H9 (cell line): Measurements from ENCODE around the gene TLL2. TPM values are rescaled to one million over a fixed set of nuclear protein-coding genes. Genes with fewer than 3 reads are reported as not detected.

ENCODE experiments used
- DNase-seq: peaks from one replicate; pipeline ENCODE4 v3.0.0-alpha.2; 2017
- H2AFZ ChIP-seq: one replicate; pipeline ENCODE4 v1.6.1; 2013; ENCODE audit warnings: mild to moderate bottlenecking, low read length, control low read depth, moderate library complexity
- H2AK5ac ChIP-seq: 2 replicates; pipeline ENCODE4 v1.6.1; 2013; ENCODE audit warnings: low read length, control low read depth, mixed read lengths; ENCODE audit not compliant: insufficient read length
- H2BK120ac ChIP-seq: one replicate; pipeline ENCODE4 v1.6.1; 2013; ENCODE audit warnings: low read depth, mild to moderate bottlenecking, low read length, control low read depth, inconsistent platforms; ENCODE audit not compliant: poor library complexity, severe bottlenecking
- H2BK12ac ChIP-seq: 2 replicates; pipeline ENCODE4 v1.6.1; 2013; ENCODE audit warnings: low read length, control low read depth, mixed read lengths, low read depth; ENCODE audit not compliant: insufficient read length
- H2BK15ac ChIP-seq: 2 replicates; pipeline ENCODE4 v1.6.1; 2013; ENCODE audit warnings: low read depth, low read length, control low read depth
- H2BK20ac ChIP-seq: one replicate; pipeline ENCODE4 v1.6.1; 2013; ENCODE audit warnings: low read depth, mild to moderate bottlenecking, low read length, control low read depth, inconsistent platforms; ENCODE audit not compliant: poor library complexity, severe bottlenecking
- H2BK5ac ChIP-seq: 2 replicates; pipeline ENCODE4 v1.6.1; 2013; ENCODE audit warnings: low read length, control low read depth, mixed read lengths; ENCODE audit not compliant: insufficient read length
- H3K14ac ChIP-seq: 2 replicates; pipeline ENCODE4 v1.6.1; 2013; ENCODE audit warnings: low read length, control low read depth; ENCODE audit not compliant: insufficient read depth
- H3K18ac ChIP-seq: 2 replicates; pipeline ENCODE4 v1.6.1; 2013; ENCODE audit warnings: low read depth, mild to moderate bottlenecking, mixed read lengths, low read length, control low read depth; ENCODE audit not compliant: insufficient read length
- H3K23ac ChIP-seq: 2 replicates; pipeline ENCODE4 v1.6.1; 2013; ENCODE audit warnings: low read length, control low read depth, mixed read lengths, low read depth; ENCODE audit not compliant: insufficient read length
- H3K23me2 ChIP-seq: 2 replicates; pipeline ENCODE4 v1.6.1; 2013; ENCODE audit warnings: low read depth, mild to moderate bottlenecking, mixed read lengths, low read length, control low read depth; ENCODE audit not compliant: insufficient read length, poor library complexity, severe bottlenecking
- H3K27ac ChIP-seq: 2 replicates; pipeline ENCODE4 v1.5.1; 2013; ENCODE audit warnings: low read length, control low read depth, mixed read lengths, low read depth; ENCODE audit not compliant: insufficient read length
- H3K27me3 ChIP-seq: 2 replicates; pipeline ENCODE4 v1.6.1; 2013; ENCODE audit warnings: low read length, control low read depth, inconsistent platforms; ENCODE audit not compliant: insufficient read depth
- H3K4ac ChIP-seq: 2 replicates; pipeline ENCODE4 v1.6.1; 2013; ENCODE audit warnings: low read depth, mild to moderate bottlenecking, control low read depth, inconsistent platforms, low read length, moderate library complexity
- H3K4me1 ChIP-seq: 2 replicates; pipeline ENCODE4 v1.6.1; 2013; ENCODE audit warnings: low read length, control low read depth, inconsistent platforms; ENCODE audit not compliant: insufficient read depth
- H3K4me2 ChIP-seq: 2 replicates; pipeline ENCODE4 v1.6.1; 2013; ENCODE audit warnings: low read length, control low read depth, mixed read lengths; ENCODE audit not compliant: insufficient read length, insufficient read depth
- H3K56ac ChIP-seq: 2 replicates; pipeline ENCODE4 v1.6.1; 2013; ENCODE audit warnings: low read depth, mild to moderate bottlenecking, mixed read lengths, low read length, control low read depth; ENCODE audit not compliant: insufficient read length
- H3K79me1 ChIP-seq: 2 replicates; pipeline ENCODE4 v1.6.1; 2013; ENCODE audit warnings: low read depth, mild to moderate bottlenecking, moderate library complexity, low read length, control low read depth, inconsistent platforms; ENCODE audit not compliant: insufficient read depth, poor library complexity, severe bottlenecking
- H3K79me2 ChIP-seq: 2 replicates; pipeline ENCODE4 v1.6.1; 2013; ENCODE audit warnings: low read length, control low read depth, inconsistent platforms; ENCODE audit not compliant: insufficient read depth
- H3K9ac ChIP-seq: 2 replicates; pipeline ENCODE4 v1.6.1; 2013; ENCODE audit warnings: low read length, control low read depth, mixed read lengths; ENCODE audit not compliant: insufficient read length; ENCODE audit errors: extremely low read depth
- H3K9me3 ChIP-seq: one replicate; pipeline ENCODE4 v1.6.1; 2013; ENCODE audit warnings: low read depth, low read length, inconsistent platforms; ENCODE audit not compliant: control insufficient read depth
- H3T11ph ChIP-seq: one replicate; pipeline ENCODE4 v1.6.1; 2013; ENCODE audit warnings: mild to moderate bottlenecking, low read length, control low read depth, inconsistent platforms
- H4K20me1 ChIP-seq: one replicate; pipeline ENCODE4 v1.6.1; 2013; ENCODE audit not compliant: control insufficient read depth, insufficient read length, insufficient read depth
- H4K5ac ChIP-seq: 2 replicates; pipeline ENCODE4 v1.6.1; 2013; ENCODE audit warnings: low read depth, mild to moderate bottlenecking, mixed read lengths, low read length, control low read depth; ENCODE audit not compliant: insufficient read length
- H4K8ac ChIP-seq: replicated peaks from 2 replicates; pipeline ENCODE4 v1.6.1; 2013; ENCODE audit warnings: low read length, control low read depth, mixed read lengths, low read depth; ENCODE audit not compliant: insufficient read length
- H4K91ac ChIP-seq: 2 replicates; pipeline ENCODE4 v1.6.1; 2013; ENCODE audit warnings: low read depth, mild to moderate bottlenecking, moderate library complexity, mixed read lengths, low read length, control low read depth; ENCODE audit not compliant: insufficient read length
- H3K27ac Mint-ChIP-seq, 3 experiments: 2 replicates in 2 of 3; 3 replicates in 1 of 3; pipeline ENCODE4 v1.8.0; 2020 to 2021; ENCODE audit warnings: mixed read lengths in 3 of 3, mild to moderate bottlenecking in 1 of 3, moderate library complexity in 1 of 3
- H3K27me3 Mint-ChIP-seq: 2 replicates; pipeline ENCODE4 v1.8.0; 2021; ENCODE audit warnings: low read depth, mild to moderate bottlenecking, moderate library complexity, mixed read lengths
- H3K36me3 Mint-ChIP-seq, 3 experiments: 2 replicates in 2 of 3; 3 replicates in 1 of 3; pipeline ENCODE4 v1.8.0; 2020 to 2021; ENCODE audit warnings: low read depth in 3 of 3, mixed read lengths in 3 of 3; ENCODE audit not compliant: insufficient read depth in 1 of 3
- H3K4me1 Mint-ChIP-seq, 2 experiments: 2 replicates each; pipeline ENCODE4 v1.8.0; 2020; ENCODE audit warnings: mixed read lengths in 2 of 2
- H3K4me3 Mint-ChIP-seq, 2 experiments: 2 replicates in 1 of 2; 3 replicates in 1 of 2; pipeline ENCODE4 v1.8.0; 2020 to 2021; ENCODE audit warnings: mild to moderate bottlenecking in 2 of 2, mixed read lengths in 2 of 2, moderate library complexity in 1 of 2
- H3K9me3 Mint-ChIP-seq, 2 experiments: 2 replicates in 1 of 2; 3 replicates in 1 of 2; pipeline ENCODE4 v1.8.0; 2020; ENCODE audit warnings: mild to moderate bottlenecking in 2 of 2, mixed read lengths in 2 of 2, moderate library complexity in 1 of 2
- CTCF ChIP-seq: fragments of 200-600 bp; sonication (generic); conservative IDR thresholded peaks from 3 replicates; pipeline ENCODE4 v1.8.0; 2021; ENCODE audit warnings: antibody characterized with exemption, mild to moderate bottlenecking
- WGBS: extraction: QIAGEN DNeasy Blood & Tissue Kit; methylation state at CpG from one replicate; pipeline ENCODE4 v1.1.7; 2013; ENCODE audit warnings: missing lambda C conversion rate, low lambda C conversion rate, mixed read lengths; ENCODE audit not compliant: insufficient read length; ENCODE audit errors: extremely low coverage; 5-methylcytosine and 5-hydroxymethylcytosine counted together
- total RNA-seq: library from RNA; stranded (reverse); gene quantifications from 2 replicates; pipeline ENCODE4 v1.2.1, GENCODE V29; 2021

Gene TLL2
- total RNA-seq, 1 experiment from 2014 or later, result 1.4 TPM

- H3K27ac ChIP-seq, result no peak overlapping the region
- no peak overlapping the region for H2BK15ac ChIP-seq
- no peak overlapping the region for H2AFZ ChIP-seq
- H3K9ac ChIP-seq, result no peak overlapping the region
- H3K14ac ChIP-seq, result no peak overlapping the region
- peaks cover 7% of the 10 kb centered on the region for H3K23me2 ChIP-seq
- no peak overlapping the region for H3K18ac ChIP-seq
- peaks cover 0 to 2% (median 0%) of the 10 kb centered on the region in 3 experiments; a peak in 2 of 7 replicates for H3K36me3 Mint-ChIP-seq
- no peaks in the 10 kb centered on the region for H3K79me1 ChIP-seq
- H3K79me2 ChIP-seq, result no peaks in the 10 kb centered on the region
- H4K5ac ChIP-seq, result no peak overlapping the region
- peaks cover 22 to 24% of the 10 kb centered on the region in 2 experiments for H3K4me1 Mint-ChIP-seq
- no peaks in the 10 kb centered on the region for H4K20me1 ChIP-seq
- H4K91ac ChIP-seq, result no peak overlapping the region
- H3K27me3 ChIP-seq, result no peaks in the 10 kb centered on the region
- no peak overlapping the region for H2BK5ac ChIP-seq
- H3K9me3 Mint-ChIP-seq, result no peaks in the 10 kb centered on the region; a peak in 2 of 5 replicates
- H3K23ac ChIP-seq, result no peak overlapping the region
- no peak overlapping the region for H4K8ac ChIP-seq
- H3T11ph ChIP-seq, result no peak overlapping the region
- no peak for DNase-seq
- H3K4me2 ChIP-seq, result no peak overlapping the region
- no peaks in the 10 kb centered on the region for H3K9me3 ChIP-seq
- H3K56ac ChIP-seq, result no peak overlapping the region
- no peak for TF ChIP-seq CTCF
- no peaks in the 10 kb centered on the region; the same call in 1 of the 2 replicates for H3K4me1 ChIP-seq
- H2BK12ac ChIP-seq, result no peak overlapping the region
- WGBS, result no CpG with 5 or more reads among the region's 7 CpGs
- no peak overlapping the region for H3K4ac ChIP-seq
- H3K4me3 Mint-ChIP-seq, result no peak overlapping the region
- no peak overlapping the region for H3K27ac Mint-ChIP-seq
- H2AK5ac ChIP-seq, result no peak overlapping the region
- peaks cover 16% of the 10 kb centered on the region for H3K27me3 Mint-ChIP-seq
- H2BK20ac ChIP-seq, result no peak overlapping the region
- no peak overlapping the region for H2BK120ac ChIP-seq
Observed at GRCh38 chr10:96376483-96376882, 137.2 kb downstream of the TLL2 start.
